HepG2 (cell line): Measurements from ENCODE around the gene LDLR. TPM values are rescaled to one million over a fixed set of nuclear protein-coding genes. Genes with fewer than 3 reads are reported as not detected.

Experiments
- AKAP8 ChIP-seq: sonication (generic); formaldehyde crosslinking; IDR thresholded peaks from 2 replicates; pipeline ENCODE4 v1.5.1; 2020; ENCODE audit warnings: mild to moderate bottlenecking, missing genetic modification reagents
- ARHGAP35 ChIP-seq: sonication (generic); formaldehyde crosslinking; IDR thresholded peaks from 2 replicates; pipeline ENCODE4 v1.9.0; 2022; ENCODE audit warnings: mild to moderate bottlenecking, inconsistent platforms, moderate library complexity, missing genetic modification reagents, borderline replicate concordance
- BHLHE40 ChIP-seq: IDR thresholded peaks from 2 replicates; pipeline ENCODE4 v1.6.1; 2011; ENCODE audit warnings: low read length, improper control_type of control experiment
- ETV6 ChIP-seq: sonication (generic); formaldehyde crosslinking; conservative IDR thresholded peaks from 2 replicates; pipeline ENCODE4 v1.4.0; 2020; ENCODE audit warnings: missing genetic modification reagents
- FIP1L1 ChIP-seq: fragments of 200-400 bp; formaldehyde crosslinking; IDR thresholded peaks from 2 replicates; pipeline ENCODE4 v1.6.1; 2018; ENCODE audit warnings: low read depth, mild to moderate bottlenecking, low read length, moderate library complexity, borderline replicate concordance; ENCODE audit not compliant: insufficient read depth
- HBP1 ChIP-seq: IDR thresholded peaks from 2 replicates; pipeline ENCODE4 v1.6.1; 2016; ENCODE audit warnings: low read depth, control low read depth
- HNF4A ChIP-seq: sonication (generic); formaldehyde crosslinking; IDR thresholded peaks from 2 replicates; pipeline ENCODE4 v1.4.0; 2020; ENCODE audit warnings: missing genetic modification reagents
- JUND ChIP-seq: sonication (generic); formaldehyde crosslinking; IDR thresholded peaks from 2 replicates; pipeline ENCODE4 v1.8.0; 2022; ENCODE audit warnings: mild to moderate bottlenecking, missing genetic modification reagents
- MXD4 ChIP-seq: IDR thresholded peaks from 2 replicates; pipeline ENCODE4 v1.6.1; 2016; ENCODE audit warnings: mild to moderate bottlenecking, missing biosample characterization, missing genetic modification reagents
- PLRG1 ChIP-seq: fragments of 450-650 bp; conservative IDR thresholded peaks from 2 replicates; pipeline ENCODE4 v1.6.1; 2016
- PRPF4 ChIP-seq: fragments of 200-400 bp; formaldehyde crosslinking; IDR thresholded peaks from 2 replicates; pipeline ENCODE4 v1.6.1; 2016; ENCODE audit warnings: low read length, low read depth; ENCODE audit not compliant: poor library complexity, severe bottlenecking
- RBFOX2 ChIP-seq: fragments of 200-400 bp; formaldehyde crosslinking; IDR thresholded peaks from 2 replicates; pipeline ENCODE4 v1.6.1; 2017; ENCODE audit warnings: low read depth, mild to moderate bottlenecking, low read length
- RELA ChIP-seq: sonication (generic); formaldehyde crosslinking; IDR thresholded peaks from 2 replicates; pipeline ENCODE4 v1.4.0; 2020; ENCODE audit warnings: missing genetic modification reagents
- RXRB ChIP-seq: IDR thresholded peaks from 2 replicates; pipeline ENCODE4 v1.6.1; 2016; ENCODE audit warnings: borderline replicate concordance, missing genetic modification reagents, missing compliant biosample characterization
- SALL2 ChIP-seq: sonication (generic); formaldehyde crosslinking; IDR thresholded peaks from 2 replicates; pipeline ENCODE4 v1.8.1; 2023; ENCODE audit warnings: mild to moderate bottlenecking, missing genetic modification reagents, inconsistent platforms
- SMYD3 ChIP-seq: sonication (generic); formaldehyde crosslinking; IDR thresholded peaks from 2 replicates; pipeline ENCODE4 v1.8.1; 2023; ENCODE audit warnings: mild to moderate bottlenecking, missing genetic modification reagents
- SRSF1 ChIP-seq: fragments of 200-400 bp; formaldehyde crosslinking; optimal IDR thresholded peaks from 2 replicates; pipeline ENCODE3; 2017; ENCODE audit warnings: mild to moderate bottlenecking, low read depth, low read length, moderate library complexity
- SRSF4 ChIP-seq: fragments of 200-400 bp; formaldehyde crosslinking; IDR thresholded peaks from one replicate; pipeline ENCODE4 v1.6.1; 2018; ENCODE audit warnings: mild to moderate bottlenecking, low read depth, low read length, moderate library complexity; ENCODE audit not compliant: poor library complexity, severe bottlenecking
- TGIF2 ChIP-seq: IDR thresholded peaks from 2 replicates; pipeline ENCODE4 v1.6.1; 2016; ENCODE audit warnings: control low read depth, missing compliant biosample characterization
- ZBTB3 ChIP-seq: sonication (generic); formaldehyde crosslinking; IDR thresholded peaks from 2 replicates; pipeline ENCODE4 v1.4.0; 2020; ENCODE audit warnings: low read depth, mild to moderate bottlenecking, moderate library complexity, missing genetic modification reagents, borderline replicate concordance
- ZNF276 ChIP-seq: sonication (generic); formaldehyde crosslinking; IDR thresholded peaks from 2 replicates; pipeline ENCODE4 v1.4.0; 2020; ENCODE audit warnings: mild to moderate bottlenecking, low read depth, missing genetic modification reagents
- ZNF33A ChIP-seq: sonication (generic); formaldehyde crosslinking; IDR thresholded peaks from 2 replicates; pipeline ENCODE4 v1.5.1; 2020; ENCODE audit warnings: missing genetic modification reagents, mild to moderate bottlenecking, moderate library complexity, borderline replicate concordance
- ZNF441 ChIP-seq: sonication (generic); formaldehyde crosslinking; IDR thresholded peaks from 2 replicates; pipeline ENCODE4 v1.7.0; 2021; ENCODE audit warnings: missing genetic modification reagents, borderline replicate concordance
- ZNF569 ChIP-seq: sonication (generic); formaldehyde crosslinking; IDR thresholded peaks from 2 replicates; pipeline ENCODE4 v1.5.0; 2020; ENCODE audit warnings: mild to moderate bottlenecking, missing genetic modification reagents, moderate library complexity, borderline replicate concordance
- ZNF619 ChIP-seq: sonication (generic); formaldehyde crosslinking; IDR thresholded peaks from 2 replicates; pipeline ENCODE4 v1.4.0; 2020; ENCODE audit warnings: mild to moderate bottlenecking, missing genetic modification reagents
- ZNF678 ChIP-seq: sonication (generic); formaldehyde crosslinking; IDR thresholded peaks from 2 replicates; pipeline ENCODE4 v1.4.0; 2020; ENCODE audit warnings: mild to moderate bottlenecking, missing genetic modification reagents
- polyA plus RNA-seq, 8 experiments: library from polyadenylated mRNA; depleted of rRNA in 3 of 8; stranded (reverse) in 7 of 8; unstranded in 1 of 8; fragments of >200 nt; fragmentation: Illumina TruSeq in 4 of 8; extraction: Trizol in 4 of 8; gene quantifications; 2 replicates each; pipeline versions ENCODE4 v1.2.1 to v1.2.3, GENCODE V29; 2011 to 2016; ENCODE audit warnings: low read depth in 4 of 8, missing spikeins in 1 of 8, mixed read lengths in 1 of 8; ENCODE audit not compliant: insufficient read depth in 1 of 8
- total RNA-seq, 5 experiments: library from RNA; depleted of rRNA; stranded (reverse); fragments of >200 nt; fragmentation: Illumina TruSeq; extraction: Trizol; gene quantifications; 2 replicates each; pipeline ENCODE4 v1.2.3, GENCODE V29; 2016; ENCODE audit warnings: low read depth in 1 of 5
- TF ChIP-seq, protein P1 (sequence below): IDR thresholded peaks from 2 replicates; pipeline ENCODE4 v1.6.1; 2016; ENCODE audit warnings: low read depth

The LDLR gene
- total and polyA plus RNA-seq, 2 of the 13 experiments (the other 11 are each of a cell fraction or from before 2014, with no cell fraction given), result 51.6 to 92.5 TPM

DNA sequence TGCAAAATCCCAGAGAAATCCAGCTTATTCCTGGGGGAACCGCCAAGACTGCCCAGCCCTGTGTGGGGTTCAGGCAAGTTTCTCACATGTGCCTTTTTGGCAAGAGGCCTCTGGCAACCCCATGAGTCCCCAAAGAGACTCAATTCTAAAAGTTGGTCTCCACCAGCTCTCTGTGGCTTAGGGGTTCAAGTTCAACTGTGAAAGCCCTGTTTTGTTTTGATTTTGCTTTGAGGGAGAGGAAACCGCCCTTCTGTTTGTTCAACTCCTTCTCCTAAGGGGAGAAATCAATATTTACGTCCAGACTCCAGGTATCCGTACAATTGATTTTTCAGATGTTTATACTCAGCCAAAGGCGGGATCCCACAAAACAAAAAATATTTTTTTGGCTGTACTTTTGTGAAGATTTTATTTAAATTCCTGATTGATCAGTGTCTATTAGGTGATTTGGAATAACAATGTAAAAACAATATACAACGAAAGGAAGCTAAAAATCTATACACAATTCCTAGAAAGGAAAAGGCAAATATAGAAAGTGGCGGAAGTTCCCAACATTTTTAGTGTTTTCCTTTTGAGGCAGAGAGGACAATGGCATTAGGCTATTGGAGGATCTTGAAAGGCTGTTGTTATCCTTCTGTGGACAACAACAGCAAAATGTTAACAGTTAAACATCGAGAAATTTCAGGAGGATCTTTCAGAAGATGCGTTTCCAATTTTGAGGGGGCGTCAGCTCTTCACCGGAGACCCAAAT, 583 bp upstream of the LDLR start (continued):
- TF ChIP-seq SRSF4 (no peak), RXRB (CRISPR knock-in tag) (peak; percentile 96), ZNF441 (CRISPR knock-in tag) (no peak; the same call in 1 of the 2 replicates), SMYD3 (CRISPR knock-in tag) (no peak), PRPF4 (no peak), HNF4A (CRISPR knock-in tag) (0 out of 2 replicates have a peak, but pooled peaks have one; percentile 28), ZNF619 (no peak), ZNF569 (CRISPR knock-in tag) (no peak), HBP1 (CRISPR knock-in tag) (0 out of 2 replicates have a peak, but pooled peaks have one; percentile 52), JUND (CRISPR knock-in tag) (no peak), ARHGAP35 (no peak), SALL2 (no peak), TGIF2 (CRISPR knock-in tag) (no peak), AKAP8 (CRISPR knock-in tag) (no peak), RELA (CRISPR knock-in tag) (no peak), ZBTB3 (CRISPR knock-in tag) (no peak), ZNF276 (CRISPR knock-in tag) (no peak), PLRG1 (no peak), RBFOX2 (no peak), SRSF1 (no peak), MXD4 (CRISPR knock-in tag) (no peak), FIP1L1 (no peak), BHLHE40 (peak; percentile 13; the same call in 1 of the 2 replicates), ZNF33A (CRISPR knock-in tag) (no peak), ETV6 (CRISPR knock-in tag) (no peak), ZNF678 (no peak)
- TF ChIP-seq, protein P1, sequence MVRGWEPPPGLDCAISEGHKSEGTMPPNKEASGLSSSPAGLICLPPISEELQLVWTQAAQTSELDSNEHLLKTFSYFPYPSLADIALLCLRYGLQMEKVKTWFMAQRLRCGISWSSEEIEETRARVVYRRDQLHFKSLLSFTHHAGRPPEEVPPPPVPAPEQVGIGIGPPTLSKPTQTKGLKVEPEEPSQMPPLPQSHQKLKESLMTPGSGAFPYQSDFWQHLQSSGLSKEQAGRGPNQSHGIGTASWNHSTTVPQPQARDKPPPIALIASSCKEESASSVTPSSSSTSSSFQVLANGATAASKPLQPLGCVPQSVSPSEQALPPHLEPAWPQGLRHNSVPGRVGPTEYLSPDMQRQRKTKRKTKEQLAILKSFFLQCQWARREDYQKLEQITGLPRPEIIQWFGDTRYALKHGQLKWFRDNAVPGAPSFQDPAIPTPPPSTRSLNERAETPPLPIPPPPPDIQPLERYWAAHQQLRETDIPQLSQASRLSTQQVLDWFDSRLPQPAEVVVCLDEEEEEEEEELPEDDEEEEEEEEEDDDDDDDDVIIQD, result no peak
